ES-I3 (cell line): ENCODE measurements around the gene ABL2.
"Not testable (repeated sequence)": the region's sequence is repeated elsewhere in the genome, so short reads cannot be mapped to it uniquely, and the experiment has no call there.

Experiments used
- H3K36me3 ChIP-seq: 2 replicates; pipeline ENCODE4 v1.6.1; 2013; ENCODE audit warnings: mild to moderate bottlenecking, low read length, control low read depth, moderate library complexity; ENCODE audit not compliant: insufficient read depth
- H3K4me1 ChIP-seq: 2 replicates; pipeline ENCODE4 v1.6.1; 2013; ENCODE audit warnings: mild to moderate bottlenecking, control low read depth, low read length; ENCODE audit not compliant: insufficient read depth
- H3K9ac ChIP-seq: 2 replicates; pipeline ENCODE4 v1.6.1; 2013; ENCODE audit warnings: low read depth, mild to moderate bottlenecking, low read length, moderate library complexity
- H3K9me3 ChIP-seq: 2 replicates; pipeline ENCODE4 v1.6.1; 2013; ENCODE audit warnings: mild to moderate bottlenecking, low read length, moderate library complexity; ENCODE audit not compliant: control insufficient read depth, insufficient read depth

ABL2 gene

DNA sequence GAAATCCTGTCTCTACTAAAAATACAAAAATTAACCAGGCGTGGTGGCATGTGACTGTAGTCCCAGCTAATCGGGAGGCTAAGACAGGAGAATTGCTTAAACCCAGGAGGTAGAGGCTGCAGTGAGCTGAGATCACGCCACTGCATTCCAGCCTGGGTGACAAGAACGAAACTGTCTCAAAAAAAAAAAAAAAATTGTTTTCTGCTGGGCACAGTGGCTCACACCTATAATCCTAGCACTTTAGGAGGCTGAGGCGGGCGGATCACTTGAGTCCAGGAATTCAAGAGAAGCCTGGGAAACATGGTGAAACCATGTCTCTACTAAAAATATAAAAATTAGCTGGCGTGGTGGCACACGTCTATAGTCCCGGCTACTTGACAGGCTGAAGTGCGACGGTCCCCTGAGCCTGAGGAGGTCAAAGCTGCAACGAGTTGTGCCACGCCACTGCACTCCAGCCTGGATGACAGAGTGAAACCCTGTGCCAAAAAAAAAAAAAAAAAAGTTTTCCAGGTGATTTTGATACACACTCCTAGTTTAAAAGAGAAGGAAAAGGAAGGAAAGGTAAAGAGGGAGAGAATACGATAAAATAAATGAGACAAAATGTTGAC is 31.7 kb downstream of the ABL2 start:
- Histone ChIP-seq H3K4me1 (no peaks in the 10 kb centered on the region), H3K9ac (no peak overlapping the region), H3K9me3 (no peaks in the 10 kb centered on the region), H3K36me3 (no peaks in the 10 kb centered on the region)

DNA sequence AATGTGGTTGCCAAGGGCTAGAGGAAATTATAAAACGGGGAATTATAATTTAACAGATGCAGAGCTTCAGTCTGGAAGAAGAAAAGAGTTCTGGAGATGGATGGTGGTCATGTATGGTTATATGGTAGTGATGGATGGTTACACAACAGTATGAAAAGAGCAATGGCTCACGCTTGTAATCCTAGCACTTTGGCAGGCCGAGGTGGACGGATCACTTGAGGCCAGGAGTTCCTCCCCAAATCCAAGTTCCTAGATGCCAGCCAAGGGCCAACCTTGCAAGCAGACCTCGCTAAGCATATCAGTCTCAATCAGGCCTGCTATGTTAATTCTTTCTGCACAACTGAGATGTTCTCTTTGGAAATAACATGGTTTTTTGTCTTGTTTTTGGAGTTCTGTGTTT is 33.6 kb downstream of the ABL2 start:
- not testable (repeated sequence) for H3K9me3 ChIP-seq, H3K36me3 ChIP-seq, H3K9ac ChIP-seq, H3K4me1 ChIP-seq

DNA sequence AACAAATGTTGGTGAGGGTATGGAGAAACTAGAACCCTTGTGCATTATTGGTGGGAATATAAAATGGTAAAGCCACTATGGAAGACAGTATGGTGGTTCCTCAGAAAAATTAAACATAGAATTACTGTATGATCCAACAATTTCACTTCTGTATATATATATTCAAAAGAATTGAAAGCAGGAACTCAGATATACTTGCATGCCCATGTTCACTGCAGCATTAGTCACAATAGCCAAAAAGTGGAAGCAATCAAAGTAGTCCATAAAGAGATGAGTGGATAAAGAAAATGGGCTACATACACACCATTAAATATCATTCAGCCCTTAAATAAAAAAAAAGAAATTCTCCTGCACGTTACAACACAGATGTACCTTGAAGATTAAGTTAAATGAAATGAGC is 34.1 kb downstream of the ABL2 start:
- Histone ChIP-seq H3K9ac (no peak overlapping the region), H3K9me3 (no peaks in the 10 kb centered on the region), H3K4me1 (peaks cover 7% of the 10 kb centered on the region; the same call in 1 of the 2 replicates), H3K36me3 (no peaks in the 10 kb centered on the region)

DNA sequence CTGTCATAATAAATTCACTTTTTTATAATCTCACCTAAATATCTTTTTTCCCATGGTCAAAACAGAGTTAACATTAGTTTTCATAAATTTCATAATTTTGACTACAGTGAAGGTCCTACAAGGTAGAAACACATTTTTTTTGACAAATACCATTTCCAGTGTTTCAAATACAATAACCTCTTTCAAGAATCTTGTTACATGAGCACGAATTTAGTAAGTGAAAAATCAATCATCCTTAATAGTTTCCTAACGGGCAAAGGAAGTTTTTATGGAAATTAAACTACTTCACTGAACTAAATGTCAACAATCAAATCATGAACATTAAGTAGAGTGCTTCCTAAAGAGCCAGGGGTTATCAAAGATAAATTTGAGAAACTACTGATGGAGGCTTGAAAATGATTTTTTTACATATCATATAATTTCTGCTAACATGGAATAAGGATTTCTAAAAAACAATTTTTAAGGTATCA is 35.4 kb downstream of the ABL2 start:
- H3K4me1 ChIP-seq: peaks cover 7% of the 10 kb centered on the region; the same call in 1 of the 2 replicates
- no peaks in the 10 kb centered on the region for H3K9me3 ChIP-seq
- H3K9ac ChIP-seq: no peak overlapping the region
- no peaks in the 10 kb centered on the region for H3K36me3 ChIP-seq

DNA sequence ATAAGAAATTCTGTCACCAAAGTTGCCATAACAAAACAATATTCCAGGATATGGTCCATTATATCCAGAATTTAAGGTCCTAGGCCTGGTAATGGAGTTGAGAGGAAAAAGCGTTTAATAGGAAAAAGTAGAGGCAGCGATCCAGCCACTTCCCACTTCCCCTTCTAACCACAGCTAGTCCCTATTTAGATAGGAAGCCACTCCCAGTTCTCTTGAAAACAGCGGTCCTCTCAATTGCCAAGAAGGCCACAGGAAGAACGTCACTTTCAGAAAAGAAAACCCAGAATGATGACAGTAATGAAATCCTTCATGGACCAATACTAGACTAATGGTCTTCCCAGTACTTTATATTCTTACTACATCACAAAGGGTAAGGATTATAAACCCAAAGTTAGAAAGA is 38.6 kb downstream of the ABL2 start:
- Histone ChIP-seq H3K36me3 (no peaks in the 10 kb centered on the region), H3K9me3 (no peaks in the 10 kb centered on the region), H3K9ac (no peak overlapping the region), H3K4me1 (peaks cover 7% of the 10 kb centered on the region; the same call in 1 of the 2 replicates)

DNA sequence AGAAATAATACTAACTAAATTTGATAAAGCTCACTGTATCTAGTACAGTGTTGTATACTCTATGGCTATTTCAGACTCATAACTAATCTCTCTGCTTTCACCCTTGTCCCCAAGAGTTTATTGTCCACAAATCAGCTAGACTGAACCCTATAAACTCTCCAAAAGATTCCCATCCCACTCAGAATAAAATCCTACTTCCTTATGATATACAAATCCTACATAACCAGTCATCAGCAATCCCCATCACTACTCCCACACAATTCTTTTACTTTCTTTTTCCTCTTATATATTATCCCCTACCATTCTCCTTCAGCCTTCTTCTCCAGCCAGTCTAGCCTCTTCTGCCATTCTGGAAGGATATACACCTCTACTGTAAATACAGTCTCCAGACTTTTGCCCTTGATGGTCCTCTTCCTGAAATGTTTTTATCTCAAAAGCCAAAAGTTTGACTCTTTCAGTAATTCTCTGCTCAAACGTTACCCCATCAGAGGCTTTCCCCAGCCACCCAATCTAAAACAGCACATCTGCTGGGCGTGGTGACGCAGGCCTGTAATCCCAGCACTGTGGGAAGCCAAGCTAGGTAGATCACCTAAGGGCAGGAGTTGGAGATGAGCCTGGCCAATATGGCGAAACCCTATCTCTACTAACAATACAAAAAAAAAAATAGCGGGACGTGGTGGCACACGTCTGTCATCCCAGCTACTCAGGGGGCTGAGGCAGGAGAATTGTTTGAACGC is 41.6 kb downstream of the ABL2 start:
- Histone ChIP-seq H3K36me3 (no peaks in the 10 kb centered on the region), H3K4me1 (peaks cover 7% of the 10 kb centered on the region; the same call in 1 of the 2 replicates), H3K9me3 (no peaks in the 10 kb centered on the region), H3K9ac (no peak overlapping the region)

DNA sequence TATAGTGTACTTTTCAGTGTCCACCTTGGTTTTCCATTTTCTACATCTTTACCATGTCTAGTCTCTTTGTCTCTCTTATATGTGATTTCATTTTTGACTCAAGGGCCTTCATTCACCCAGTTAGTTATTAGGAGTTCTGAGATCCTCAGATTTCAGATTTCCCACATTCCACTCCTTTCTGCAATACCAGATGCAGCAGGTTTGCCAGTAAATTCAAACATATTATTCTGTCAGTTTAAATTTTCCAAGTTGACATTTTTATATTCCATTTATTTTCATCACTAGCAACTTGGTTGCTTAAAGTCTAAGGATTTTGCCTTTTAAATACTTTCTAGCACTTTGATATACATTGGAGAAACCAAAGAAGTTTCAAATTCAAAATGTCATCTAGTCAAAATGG is 42.4 kb downstream of the ABL2 start:
- H3K9me3 ChIP-seq: no peaks in the 10 kb centered on the region
- peaks cover 7% of the 10 kb centered on the region; the same call in 1 of the 2 replicates for H3K4me1 ChIP-seq
- no peak overlapping the region for H3K9ac ChIP-seq
- H3K36me3 ChIP-seq: no peaks in the 10 kb centered on the region

DNA sequence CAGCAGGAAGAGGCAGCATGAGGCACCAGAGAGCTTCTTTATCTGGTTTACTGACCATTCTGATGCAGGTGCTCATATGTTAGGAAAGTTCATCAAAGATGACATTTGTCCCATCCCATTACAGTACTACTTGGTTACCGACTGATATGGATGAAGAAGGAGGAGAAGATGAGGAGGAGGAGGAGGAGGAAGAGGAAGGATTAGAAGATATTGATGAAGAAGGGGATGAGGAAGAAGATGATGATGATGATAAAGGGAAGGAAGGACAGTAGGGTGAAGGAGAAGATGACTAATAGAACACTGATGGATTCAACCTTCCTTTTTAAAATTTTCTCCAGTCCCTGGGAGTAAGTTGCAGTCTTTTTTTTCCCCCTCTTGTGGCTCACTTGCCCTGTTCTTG is 45.1 kb downstream of the ABL2 start:
- Histone ChIP-seq H3K36me3 (no peaks in the 10 kb centered on the region), H3K9ac (no peak overlapping the region), H3K4me1 (no peaks in the 10 kb centered on the region), H3K9me3 (no peaks in the 10 kb centered on the region)

DNA sequence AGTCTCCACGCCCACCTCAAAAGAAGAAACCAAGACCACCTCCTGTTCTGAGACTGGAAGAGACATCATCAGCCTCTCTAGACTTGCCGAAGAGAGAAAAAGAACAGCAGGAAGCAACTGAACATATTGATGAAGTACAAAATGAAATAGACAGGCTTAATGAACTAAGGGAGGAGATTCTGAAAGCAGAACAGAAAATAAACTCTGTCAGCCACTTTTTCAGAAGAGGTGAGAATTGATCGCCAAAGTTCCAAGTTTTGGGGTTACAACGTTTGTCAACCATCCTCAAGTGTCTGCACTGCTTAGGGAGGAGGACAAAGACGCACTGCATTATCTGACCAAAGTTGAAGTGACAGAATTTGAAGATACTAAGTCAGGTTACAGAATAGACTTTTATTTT is 45.6 kb downstream of the ABL2 start:
- Histone ChIP-seq H3K36me3 (no peaks in the 10 kb centered on the region), H3K9me3 (no peaks in the 10 kb centered on the region), H3K4me1 (no peaks in the 10 kb centered on the region), H3K9ac (no peak overlapping the region)

DNA sequence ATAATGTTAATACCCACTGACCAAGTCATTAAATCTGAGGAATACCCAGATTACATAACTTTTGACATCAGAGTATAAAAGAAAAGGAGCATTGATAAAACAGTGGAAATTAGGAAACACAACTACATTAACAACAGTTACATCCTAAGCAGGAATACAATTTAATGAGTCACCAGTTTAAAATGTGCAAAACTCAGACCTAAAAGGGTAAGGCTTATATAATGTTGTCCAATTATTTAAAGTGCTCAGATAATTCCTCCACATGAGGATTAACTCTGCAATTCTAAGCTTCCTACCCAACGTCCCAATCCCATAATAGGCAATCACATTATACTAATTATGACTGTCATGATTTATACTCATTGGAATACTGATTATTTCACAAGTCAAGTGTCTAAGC is 50.5 kb downstream of the ABL2 start:
- Histone ChIP-seq H3K9ac (no peak overlapping the region), H3K9me3 (no peaks in the 10 kb centered on the region), H3K4me1 (peaks cover 4% of the 10 kb centered on the region; the same call in 1 of the 2 replicates), H3K36me3 (no peaks in the 10 kb centered on the region)

DNA sequence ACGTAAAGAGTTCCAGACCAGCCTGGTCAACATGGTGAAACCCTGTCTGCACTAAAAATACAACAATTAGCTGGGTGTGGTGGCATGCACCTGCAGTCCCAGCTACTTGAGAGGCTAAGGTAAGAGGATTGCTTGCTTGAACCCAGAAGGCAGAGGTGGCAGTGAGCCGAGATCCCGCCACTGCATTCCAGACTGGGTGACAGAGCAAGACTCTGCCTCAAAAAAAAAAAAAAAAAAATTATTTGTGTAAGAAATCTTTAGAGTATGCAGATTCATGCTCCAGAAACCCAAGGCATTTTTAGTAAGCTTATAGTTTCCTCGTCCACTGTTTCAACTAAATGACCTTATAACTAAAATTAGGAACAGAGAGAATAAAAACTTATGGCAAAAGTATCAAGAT is 51.3 kb downstream of the ABL2 start:
- peaks cover 4% of the 10 kb centered on the region; the same call in 1 of the 2 replicates for H3K4me1 ChIP-seq
- no peak overlapping the region for H3K9ac ChIP-seq
- H3K9me3 ChIP-seq: no peaks in the 10 kb centered on the region
- H3K36me3 ChIP-seq: no peaks in the 10 kb centered on the region

DNA sequence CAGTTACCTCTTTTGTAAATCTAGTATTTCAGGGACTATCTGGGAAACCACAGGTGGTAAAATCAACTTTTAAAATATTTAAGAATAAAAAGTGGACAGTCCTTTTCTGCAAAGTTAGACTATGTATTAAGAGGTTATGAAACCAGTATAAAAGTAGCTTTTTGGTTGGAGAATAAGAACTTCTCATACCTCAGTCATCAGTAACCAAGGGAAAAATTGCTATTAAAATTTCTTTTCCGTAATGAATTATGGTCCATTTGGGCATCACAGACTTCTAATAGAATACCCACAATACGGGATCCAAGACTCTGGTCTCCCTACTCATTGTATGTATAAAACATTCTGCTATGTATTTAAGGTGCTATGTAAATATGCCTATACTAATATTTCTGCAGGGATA is 51.9 kb downstream of the ABL2 start:
- no peak overlapping the region for H3K9ac ChIP-seq
- peaks cover 4% of the 10 kb centered on the region; the same call in 1 of the 2 replicates for H3K4me1 ChIP-seq
- no peaks in the 10 kb centered on the region for H3K9me3 ChIP-seq
- no peaks in the 10 kb centered on the region for H3K36me3 ChIP-seq

DNA sequence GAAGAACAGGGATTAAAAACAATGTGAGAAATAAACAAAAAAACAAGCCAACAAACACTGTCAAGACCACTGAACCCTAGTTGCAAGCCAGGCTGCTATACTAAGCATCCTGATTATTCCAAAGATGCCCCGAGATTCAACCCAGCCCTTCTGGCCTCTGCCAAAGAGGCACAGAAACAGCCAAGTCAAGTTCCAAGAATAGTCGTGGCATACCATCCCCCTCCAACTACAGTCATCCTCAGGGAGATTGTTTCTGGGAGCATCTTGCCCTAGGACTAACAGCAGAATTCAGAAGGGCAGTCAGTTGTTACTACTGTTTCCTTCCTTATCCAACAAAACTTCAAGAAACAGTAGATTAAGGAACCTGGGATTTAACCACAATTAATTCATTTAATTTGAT is 52.3 kb downstream of the ABL2 start:
- no peaks in the 10 kb centered on the region for H3K36me3 ChIP-seq
- no peaks in the 10 kb centered on the region for H3K9me3 ChIP-seq
- H3K4me1 ChIP-seq: peaks cover 4% of the 10 kb centered on the region; the same call in 1 of the 2 replicates
- no peak overlapping the region for H3K9ac ChIP-seq

DNA sequence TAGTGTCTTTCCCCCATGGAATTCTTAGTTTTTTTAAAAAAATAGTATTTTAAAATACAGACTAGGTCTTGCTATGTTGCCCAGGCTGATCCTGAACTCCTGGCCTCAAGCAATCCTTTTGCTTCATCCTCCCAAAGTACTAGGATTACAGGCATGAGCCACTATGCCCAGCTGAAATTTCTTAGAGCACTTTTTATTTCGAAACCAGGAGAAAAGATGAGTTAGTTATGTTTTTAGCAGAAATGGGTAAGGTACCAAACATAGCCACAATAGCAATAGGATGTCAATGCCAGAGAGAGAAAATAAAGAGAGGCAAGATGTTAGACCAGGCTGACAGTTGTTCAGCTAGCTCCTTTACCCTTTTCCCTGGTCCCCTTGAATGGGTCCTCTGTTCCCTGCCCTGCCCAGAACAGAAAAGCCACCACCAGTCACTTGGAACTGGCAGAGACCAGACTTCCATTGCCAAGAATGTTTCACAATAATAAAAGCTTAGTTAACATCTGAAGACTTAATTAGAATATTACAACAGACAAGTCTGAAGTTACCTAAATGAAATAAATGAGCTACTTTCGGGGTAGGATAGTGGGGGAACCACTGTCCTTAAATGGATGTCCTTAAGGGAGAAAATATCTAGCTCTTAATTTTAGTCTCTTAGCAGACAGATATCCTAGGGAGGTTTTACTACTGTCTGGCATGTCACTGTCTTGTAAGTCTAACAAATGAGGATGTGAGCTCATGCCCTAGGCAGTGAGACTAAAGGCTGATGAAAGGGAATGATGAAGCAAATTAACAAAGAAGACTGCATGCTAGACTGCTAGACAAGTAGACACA is 54.3 kb downstream of the ABL2 start:
- Histone ChIP-seq H3K4me1 (peaks cover 4% of the 10 kb centered on the region; the same call in 1 of the 2 replicates), H3K9ac (no peak overlapping the region), H3K9me3 (no peaks in the 10 kb centered on the region), H3K36me3 (no peaks in the 10 kb centered on the region)

DNA sequence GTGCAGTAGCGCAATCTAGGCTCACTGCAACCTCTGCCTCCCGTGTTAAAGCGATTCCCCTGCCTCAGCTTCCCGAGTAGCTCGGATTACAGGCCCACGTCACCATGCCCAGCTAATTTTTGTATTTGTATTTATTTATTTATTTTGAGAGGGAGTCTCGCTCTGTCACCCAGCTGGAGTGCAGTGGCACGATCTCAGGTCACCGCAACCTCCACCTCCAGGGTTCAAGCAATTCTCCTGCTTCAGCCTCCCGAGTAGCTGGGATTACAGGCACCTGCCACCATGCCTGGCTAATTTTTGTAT is 59.1 kb downstream of the ABL2 start:
- not testable (repeated sequence) for H3K9me3 ChIP-seq, H3K4me1 ChIP-seq, H3K9ac ChIP-seq, H3K36me3 ChIP-seq
